Measurements from ENCODE around the gene PI4KA.

The PI4KA gene

GRCh38 chr22:20657963-20658362 is 200.6 kb downstream of the PI4KA start:
- TF ChIP-seq TAF1 (IDR thresholded peaks at IDR 0.05; ENCODE audit: low read depth), result no peak
